NCI-H82 treated with DMSO at 0.1 percent for 48 hours (cell line): ENCODE results near the gene CYP8B1.

Experiments
- DNase-seq: peaks from one replicate; lab custom pipeline; 2025; ENCODE audit not compliant: unreplicated experiment; lab: John Stamatoyannopoulos, UW

Gene CYP8B1

GRCh38 chr3:42853739-42854302 lies 21.9 kb downstream of the CYP8B1 start:
- no peak for DNase-seq

GRCh38 chr3:42853056-42853455 lies 22.6 kb downstream of the CYP8B1 start:
- DNase-seq, result no peak

- DNase-seq, result no peak
Measured at GRCh38 chr3:42852441-42852840, 23.2 kb downstream of the CYP8B1 start.

DNA sequence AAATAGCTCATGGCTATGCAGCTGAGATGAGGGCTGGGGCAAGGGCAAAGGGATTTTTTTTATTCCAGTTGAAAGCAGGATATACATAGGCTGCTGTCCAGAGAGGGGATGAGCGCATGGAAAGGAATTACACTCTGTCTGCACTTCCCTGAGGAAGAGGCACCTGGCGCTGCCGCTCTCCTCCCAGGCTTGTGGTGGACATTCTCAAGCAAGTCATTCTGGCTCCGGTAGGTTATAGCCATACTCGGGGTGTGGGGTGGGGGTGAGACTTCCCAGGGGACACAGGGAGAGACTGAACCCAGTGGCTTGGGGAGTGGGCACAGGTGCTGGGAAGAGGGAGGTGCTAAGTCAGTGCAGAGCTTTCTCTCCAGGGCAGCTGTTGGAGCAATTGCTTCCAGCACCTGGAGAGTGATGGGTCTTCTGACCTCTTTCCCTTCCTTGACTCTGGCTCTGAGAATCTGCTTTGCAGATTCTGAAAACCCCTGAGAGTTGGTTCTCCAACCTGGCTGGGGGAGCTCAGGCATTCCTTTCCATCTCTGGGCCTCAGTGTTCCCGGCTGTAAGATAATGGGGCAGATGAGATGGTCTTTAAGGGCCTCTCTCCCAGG lies 24.3 kb downstream of the CYP8B1 start:
- DNase-seq, result no peak

DNA sequence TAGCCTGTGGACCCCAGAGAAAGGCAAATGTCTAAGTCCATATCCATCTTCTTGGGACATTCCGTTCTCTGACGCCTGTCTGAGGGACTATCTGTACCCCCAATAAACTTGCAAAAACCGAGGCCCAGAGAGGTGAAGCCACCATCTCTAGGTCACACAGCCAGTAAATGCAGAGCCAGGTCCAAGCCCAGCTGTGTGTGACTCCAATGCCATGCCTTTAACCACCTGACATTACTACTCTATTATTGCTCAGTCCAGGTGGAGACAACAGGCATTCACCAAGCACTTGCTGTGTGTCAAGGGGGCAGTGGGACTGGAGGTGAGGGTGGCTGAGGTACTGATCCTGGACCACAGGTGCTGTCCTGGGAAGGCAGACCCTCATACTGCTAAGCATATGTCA lies 25.4 kb downstream of the CYP8B1 start:
- DNase-seq, result no peak

- no peak for DNase-seq
Measured at GRCh38 chr3:42849017-42849416, 26.7 kb downstream of the CYP8B1 start.

DNA sequence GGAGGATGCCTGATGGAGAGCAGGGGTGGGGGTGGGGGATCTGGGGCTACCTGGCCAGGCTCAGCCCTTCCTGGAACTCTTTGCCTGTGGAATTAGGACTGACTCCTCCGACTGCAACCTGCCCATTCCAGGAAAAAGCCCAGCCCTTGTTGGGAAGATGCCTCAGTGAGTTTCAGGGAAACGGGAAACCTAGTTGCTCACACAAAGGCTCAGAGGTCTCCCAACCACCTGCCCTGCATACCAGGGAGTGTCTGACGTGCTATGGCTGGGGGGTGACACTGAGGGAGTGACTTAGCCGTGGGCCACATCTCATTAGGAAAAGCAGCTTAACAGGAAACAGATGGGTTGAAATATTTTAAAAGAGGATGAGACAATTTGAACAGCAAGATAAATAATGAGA lies 27.9 kb downstream of the CYP8B1 start:
- DNase-seq, result peak; percentile 86

- DNase-seq, result peak; percentile 33
Measured at GRCh38 chr3:42846685-42847522, 28.8 kb downstream of the CYP8B1 start.

DNA sequence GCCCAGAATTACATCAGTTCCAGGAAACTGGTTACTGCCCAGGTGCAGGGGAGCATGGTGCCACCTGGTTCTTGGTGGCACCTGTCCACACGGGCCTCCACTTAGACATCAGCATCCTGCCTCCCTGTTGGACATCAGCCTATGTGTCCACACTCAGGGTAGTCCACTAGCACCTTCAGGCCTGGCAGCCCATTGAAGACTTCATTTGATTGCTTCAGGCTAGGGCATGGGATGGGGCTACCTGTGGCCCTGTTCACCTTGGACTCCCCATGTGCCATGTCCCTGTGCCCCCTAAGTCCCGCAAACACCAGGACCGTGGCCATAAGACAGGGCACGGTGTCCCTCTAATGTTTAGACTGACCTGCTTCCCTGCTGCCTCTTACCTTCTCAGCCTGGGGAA lies 30.9 kb downstream of the CYP8B1 start:
- no peak for DNase-seq

- no peak for DNase-seq
Measured at GRCh38 chr3:42844412-42844713, 31.3 kb downstream of the CYP8B1 start.

DNA sequence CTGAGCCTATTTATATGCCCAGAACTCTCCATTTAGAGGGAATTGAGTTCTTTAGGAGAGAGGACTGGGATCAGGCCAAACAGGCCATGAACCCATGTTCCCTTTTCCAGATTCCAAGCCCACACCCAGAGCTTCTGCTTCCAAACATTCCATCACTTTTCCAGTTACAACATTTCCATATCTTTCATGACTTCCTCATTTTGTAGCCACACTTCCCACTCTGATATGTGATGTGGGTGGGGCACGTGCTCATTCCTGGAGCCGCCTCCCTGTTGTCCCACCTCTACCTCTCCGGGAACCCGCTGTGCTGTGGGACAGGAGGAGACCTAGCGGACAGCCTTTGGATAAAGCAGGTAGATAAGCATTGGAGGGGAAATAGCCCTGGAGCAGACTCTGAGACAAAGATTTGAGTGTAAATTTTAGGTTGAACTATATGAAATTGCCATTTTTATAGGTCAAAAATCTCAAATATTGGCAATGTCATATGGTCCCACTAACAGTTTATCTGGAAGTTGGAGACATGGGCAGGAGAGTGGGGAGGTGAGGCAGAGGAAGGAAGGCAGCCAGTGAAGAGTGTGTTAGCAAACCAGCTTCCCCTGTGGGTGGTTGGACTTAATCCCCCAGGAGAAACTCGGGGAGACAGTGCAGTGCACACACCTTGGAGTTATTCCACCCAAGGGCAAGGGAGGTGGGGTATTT lies 31.8 kb downstream of the CYP8B1 start:
- no peak for DNase-seq

GRCh38 chr3:42841332-42841731 lies 34.3 kb downstream of the CYP8B1 start:
- DNase-seq, result no peak

- DNase-seq, result peak; percentile 38
Measured at GRCh38 chr3:42839616-42840015, 36.1 kb downstream of the CYP8B1 start.

DNA sequence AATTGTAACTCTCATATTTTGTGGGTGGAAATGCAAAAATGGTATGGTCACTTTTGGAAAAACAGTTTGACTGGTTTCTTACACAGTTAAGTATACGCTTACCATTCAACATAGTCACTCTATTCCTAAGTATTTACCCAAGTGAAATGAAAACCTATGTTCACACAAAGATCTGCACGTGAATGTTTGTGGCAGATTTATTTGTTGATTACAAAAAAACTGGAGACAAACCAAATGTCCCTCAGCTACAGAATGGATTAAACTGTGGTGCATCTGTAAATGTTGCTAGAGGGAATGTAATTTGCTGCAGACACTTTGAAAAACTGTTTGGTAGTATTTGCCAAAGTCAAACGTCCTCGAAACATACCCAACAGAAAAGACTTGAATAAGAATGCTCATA lies 37.1 kb downstream of the CYP8B1 start:
- no peak for DNase-seq

DNA sequence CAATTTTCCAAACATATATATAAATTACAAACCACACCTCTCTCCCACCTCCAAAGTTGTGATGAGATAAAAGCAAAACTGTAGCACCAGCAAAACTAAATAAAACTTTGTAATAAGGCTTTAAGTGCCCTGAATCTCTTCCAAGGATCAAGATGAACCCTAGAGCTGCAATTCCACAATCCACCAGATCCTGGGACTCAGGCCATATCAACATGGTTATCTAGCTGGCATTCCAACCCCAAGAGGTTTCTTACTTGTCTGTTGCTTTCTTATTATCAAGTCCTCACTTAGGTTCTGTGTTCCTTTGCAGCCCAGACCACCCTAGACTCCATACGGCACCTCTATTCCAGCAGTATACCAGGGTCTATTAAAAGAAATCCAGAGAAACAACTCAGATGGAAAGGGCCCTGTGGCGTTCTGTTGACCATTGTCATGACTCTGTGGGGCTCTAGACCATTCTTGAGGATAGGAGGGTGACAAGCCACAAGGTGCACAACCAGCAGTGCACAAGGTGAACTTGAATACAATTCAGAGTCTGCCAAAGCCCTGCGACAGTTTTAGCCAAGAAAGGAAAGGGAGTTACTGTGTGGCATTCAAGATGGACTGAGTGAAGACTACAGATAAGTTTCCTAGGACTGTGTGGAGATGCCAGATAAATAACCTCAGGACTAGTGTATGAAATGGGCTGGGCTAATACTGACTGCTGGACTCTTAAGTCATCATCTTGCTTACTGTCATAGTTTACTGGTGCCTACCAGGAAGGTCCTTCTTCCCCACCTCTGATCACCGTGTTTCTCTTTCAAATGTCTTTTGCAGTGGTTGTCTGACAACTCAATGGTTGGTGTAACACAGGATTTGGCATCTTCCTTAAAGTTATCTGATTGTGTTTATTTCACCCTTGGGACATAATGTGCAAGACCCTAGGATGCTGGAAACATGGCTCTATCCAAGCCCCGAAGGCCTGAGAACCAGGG lies 39.2 kb downstream of the CYP8B1 start:
- no peak for DNase-seq

GRCh38 chr3:42831321-42831713 lies 44.4 kb downstream of the CYP8B1 start:
- peak; percentile 11 for DNase-seq

- DNase-seq, result peak; percentile 12
Measured at GRCh38 chr3:42830437-42831320, 45.0 kb downstream of the CYP8B1 start.

DNA sequence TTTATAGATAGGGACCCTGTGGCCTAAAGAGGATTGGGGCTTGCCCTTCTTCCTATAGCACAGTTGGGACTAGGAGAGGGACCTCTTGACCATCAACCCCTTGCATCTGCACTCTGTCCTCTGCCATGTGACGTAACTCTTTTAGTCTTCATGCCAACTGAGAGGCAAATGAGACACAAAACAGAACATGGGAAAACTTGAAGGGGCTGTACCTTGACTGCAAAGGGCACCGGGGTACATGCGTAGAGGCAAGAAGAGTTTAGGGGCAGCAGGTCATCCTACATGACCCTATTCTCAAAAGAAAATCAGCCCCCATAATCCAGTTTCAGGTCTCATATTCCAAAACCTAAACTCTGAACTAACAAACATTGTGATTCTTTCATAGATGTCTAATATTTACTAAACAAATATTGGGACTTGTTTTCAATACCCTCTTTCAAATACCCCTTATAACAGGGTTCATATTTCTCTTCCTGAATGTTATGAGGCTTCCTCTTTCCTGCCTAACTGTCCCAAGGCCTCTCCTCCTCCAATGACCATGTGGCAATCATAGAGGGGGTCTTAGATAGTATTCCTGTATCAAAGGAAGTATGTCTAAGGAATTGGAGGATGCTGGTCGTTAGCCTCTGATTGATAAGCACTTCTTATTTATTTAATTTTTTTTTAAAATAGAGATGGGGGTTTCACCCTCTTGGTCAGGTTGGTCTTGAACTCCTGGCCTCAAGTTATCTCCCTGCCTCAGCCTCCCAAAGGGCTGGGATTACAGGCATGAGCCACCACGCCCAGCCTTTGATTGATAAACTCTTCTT lies 45.8 kb downstream of the CYP8B1 start:
- no peak for DNase-seq

- no peak for DNase-seq
Measured at GRCh38 chr3:42829083-42829627, 46.5 kb downstream of the CYP8B1 start.
